HG03095 (cell line): Measurements from ENCODE around the gene DENND10.
A peak's percentile ranks its signal among the peaks of the same experiment; 100 is the strongest.
"Not testable (repeated sequence)": the region's sequence is repeated elsewhere in the genome, so short reads cannot be mapped to it uniquely, and the experiment has no call there.

Experiments used
- ATAC-seq: cut with Tn5 transposase; IDR thresholded peaks from one replicate; pipeline ENCODE4 v1.9.1; 2021; ENCODE audit warnings: moderate library complexity; ENCODE audit not compliant: unreplicated experiment

DENND10 gene

DNA sequence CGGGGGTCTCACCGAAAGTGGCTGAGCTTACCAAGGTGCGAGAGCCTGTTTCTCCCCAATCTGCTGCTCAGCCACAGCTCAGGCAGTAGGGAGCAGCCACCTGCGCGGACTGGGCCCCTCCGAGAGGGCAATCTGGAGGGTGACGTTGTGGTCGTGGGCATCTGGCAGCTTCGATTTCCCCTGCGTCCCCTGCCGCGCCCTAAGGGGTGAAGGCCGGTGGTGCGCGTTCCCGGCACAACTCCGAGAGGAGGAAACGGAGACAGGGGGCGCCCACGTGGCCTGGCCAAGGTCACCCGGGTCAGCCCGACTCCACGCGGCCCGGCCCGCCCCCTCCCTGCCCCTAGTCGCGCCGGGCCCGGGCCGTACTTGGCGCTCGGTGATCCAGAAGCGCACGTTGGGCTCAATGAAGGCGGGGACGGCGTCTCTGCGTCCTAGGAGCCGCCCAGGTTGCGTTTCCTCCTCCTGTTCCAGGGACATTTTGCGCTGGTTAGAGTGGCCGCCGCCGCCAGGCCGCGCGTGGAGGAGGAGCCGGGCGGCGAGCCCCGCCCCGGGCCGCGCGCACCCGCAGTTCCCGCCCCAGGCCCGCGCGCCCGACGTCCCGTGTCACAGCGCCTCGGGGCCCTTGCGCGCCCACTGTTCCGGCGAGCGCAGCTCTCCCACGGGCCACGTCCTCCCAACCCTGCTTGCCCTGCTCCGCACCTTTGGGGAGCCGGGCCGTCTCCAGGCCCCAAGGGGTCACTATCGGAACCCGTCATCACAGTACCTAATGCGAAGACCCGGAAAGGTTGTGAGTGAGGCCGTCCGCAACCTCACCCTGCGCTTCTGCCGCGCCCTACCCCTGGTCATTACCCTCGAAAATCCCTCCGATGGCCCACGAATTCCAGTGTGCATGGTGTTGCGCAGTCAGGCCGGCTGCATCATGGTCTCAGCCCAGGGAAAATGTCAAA, 61.5 kb downstream of the DENND10 start, which contains the start of gene SFXN4:
Gene SFXN4 (minus strand): TSS at position 544 of the 947 bp plus-strand sequence. CDS start 67 bp downstream, at position 477.
- peak; percentile 88 for ATAC-seq

DNA sequence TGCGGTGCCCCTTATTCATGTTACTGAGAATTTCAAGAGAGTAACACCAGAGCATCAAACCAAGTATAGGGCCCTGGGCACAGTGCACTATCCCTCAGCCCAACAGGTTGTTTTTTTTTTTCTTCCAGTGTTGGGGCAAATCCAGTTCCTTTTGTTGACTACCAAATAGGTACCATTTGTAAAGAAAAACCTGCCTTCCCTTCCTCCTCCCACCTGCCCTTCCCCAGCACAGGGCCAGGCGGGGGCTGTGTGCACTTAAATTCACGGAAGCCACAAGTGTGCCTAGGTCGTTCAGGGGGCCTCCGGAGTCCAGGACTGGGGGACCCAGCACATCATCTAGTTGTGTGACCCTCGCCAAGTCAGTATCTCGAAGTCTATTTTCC, 62.2 kb downstream of the DENND10 start:
- ATAC-seq, result no peak

DNA sequence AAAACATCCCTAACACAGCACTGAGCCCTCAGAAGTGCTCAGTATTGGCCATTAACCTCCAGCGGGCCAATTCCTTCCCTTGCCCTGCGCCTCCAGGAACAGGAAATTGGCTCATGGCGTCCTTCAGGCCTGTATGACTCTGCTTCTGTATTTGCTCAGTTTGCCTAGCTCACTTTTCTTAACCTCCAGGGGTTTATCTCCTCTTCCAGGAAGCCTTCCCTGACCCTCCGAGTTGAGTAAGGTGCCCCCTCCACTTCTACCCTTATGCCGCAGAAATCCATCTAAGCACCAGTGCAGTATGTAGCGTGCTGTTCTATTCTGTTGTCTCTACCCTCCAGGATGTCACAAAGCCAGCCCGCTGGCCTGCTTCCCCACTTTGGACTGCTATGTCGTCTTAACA, 62.7 kb downstream of the DENND10 start:
- no peak for ATAC-seq

DNA sequence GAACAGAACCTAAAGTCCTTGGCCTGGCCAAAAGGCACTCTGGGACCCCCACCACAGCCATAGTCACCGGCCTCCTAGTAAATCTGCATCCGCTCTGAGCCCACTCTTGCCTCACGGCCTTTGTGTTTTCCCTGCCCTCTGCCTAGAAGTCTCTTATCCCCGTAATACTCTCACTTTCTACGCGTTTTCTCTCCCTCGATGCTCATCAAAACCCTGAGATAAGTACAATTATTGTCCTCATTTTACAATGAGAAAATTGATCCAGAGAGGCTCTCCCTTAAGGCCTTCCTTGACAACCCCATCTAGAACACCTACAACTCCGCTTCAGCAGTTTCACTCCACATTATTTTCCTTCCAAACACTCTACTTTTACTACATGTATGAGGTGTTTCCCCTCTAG, 63.1 kb downstream of the DENND10 start:
- ATAC-seq, result no peak

DNA sequence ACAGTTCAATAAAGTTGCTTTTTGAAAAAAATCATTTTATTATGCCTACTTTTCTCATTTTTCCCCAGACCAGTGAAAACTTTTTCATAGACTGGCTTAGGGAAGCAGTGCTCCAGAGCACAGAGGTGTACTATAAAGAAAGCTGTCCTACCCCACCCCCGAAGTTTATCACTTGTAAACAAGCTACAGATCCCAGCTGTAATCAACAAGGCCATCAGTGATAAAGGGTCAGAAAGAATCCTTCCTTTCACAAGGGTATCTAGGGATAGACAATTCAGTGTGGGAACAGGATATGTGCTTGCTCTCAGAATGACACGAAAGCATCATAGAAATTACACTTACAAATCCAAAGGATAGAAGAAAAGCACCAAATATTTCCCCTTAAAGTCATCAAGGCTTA, 70.2 kb downstream of the DENND10 start:
- no peak for ATAC-seq

DNA sequence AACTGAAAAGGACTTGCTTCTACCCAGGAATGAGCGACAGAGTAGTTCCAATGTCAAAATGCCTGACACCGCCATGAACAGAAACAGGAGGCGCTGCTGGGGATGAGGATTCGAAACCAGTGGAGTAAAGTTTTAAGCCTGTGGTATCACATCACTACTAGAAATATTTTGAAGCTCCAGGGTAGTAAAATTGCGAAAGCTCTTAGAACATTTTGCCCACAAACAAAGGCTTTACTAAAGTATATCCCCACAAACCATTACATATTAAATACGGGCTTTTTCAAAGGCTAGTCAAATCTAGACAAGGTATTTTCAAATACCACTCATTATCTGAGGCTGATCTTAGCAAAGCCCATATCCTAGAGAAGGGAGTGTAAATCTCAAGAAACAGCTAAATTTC, 72.3 kb downstream of the DENND10 start:
- no peak for ATAC-seq

DNA sequence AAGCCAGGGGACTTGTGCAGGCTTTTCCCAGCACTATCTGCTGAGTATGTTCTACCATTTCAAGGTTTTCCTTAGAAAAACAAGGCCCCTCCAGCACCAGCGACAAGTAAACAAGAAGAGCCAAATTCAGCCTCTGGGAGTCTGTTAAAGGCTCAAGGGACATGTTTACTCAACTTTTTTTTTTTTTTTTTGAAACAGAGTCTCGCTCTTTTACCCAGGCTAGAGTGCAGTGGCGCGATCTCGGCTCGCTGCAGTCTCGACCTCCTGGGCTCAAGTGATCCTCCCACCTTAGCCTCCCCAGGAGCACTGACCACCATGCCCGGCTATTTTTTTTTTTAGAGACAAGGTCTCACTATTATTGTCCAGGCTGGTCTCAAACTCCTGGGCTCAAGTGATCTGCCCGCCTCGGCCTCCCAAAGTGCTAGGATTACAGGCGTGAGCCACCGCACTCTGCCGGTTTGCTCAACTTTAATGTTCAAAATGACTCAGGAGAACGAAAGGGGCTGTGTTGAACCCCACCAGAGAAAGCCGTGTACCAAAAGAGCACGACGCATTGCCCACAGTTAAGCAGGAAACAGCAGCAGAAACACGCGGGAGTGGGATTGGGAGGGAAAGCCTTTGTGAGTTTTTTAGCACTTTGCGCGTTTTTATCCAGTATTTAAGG, 73.9 kb downstream of the DENND10 start:
- peak; percentile 3 for ATAC-seq

DNA sequence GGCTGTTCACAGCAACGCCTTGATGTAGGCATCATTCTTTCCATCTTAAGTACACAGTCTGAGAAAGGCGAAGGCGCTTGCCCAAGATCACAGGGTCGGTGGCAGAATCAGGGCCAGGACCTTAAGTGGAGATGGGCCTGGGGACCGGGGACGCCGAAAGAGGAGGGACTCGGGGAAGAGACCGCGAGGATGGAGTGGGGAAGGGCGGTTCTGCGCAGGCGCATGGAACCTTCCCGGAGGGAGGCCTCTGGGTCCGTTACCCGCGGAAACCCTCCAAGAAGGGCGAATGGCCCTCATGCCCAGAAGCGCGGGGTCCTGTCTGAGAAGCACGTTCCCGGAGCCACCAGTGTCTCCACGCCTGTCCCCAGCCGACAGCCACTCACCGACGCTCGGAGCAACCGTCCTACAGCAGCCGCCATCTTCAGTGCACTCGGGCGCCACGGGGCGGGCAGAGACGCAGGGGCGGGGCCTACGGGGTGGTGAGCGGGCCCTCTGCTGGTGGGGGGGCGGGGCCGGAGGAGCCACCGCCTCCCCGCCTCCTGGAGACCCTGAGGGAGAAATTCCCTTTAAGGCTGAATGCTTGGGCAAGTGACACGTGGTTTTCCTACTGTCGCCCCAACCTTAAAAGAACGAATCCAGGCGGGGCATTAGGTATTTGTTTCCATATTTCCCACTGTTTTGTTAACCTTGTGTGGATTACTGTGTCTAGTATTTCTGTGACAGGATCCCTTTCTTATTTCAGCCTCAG, 74.6 kb downstream of the DENND10 start, which contains the start of gene PRDX3:
Gene PRDX3 (minus strand): TSS at position 441 of the 748 bp plus-strand sequence. CDS start 22 bp downstream, at position 419.
- peak; percentile 94 for ATAC-seq

DNA sequence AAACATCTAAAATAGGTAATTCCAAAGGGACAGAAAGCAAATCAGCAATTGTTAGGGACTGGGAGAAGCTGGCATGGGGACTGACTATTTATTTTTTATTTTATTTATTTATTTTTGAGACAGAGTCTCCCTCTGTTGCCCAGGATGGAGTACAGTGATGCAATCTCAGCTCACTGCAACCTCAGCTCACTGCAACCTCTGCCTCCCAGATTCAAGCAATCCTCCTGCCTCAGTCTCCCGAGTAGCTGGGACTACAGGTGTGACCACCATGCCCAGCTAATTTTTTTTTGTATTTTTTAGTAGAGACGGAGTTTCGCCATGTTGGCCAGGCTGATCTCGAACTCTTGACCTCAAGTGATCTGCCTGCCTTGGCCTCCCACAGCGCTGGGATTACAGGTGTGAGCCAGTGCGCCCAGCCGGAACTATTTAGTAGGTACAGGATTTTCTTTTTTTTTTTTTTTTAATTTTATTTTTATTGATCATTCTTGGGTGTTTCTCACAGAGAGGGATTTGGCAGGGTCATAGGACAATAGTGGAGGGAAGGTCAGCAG, 77.0 kb downstream of the DENND10 start:
- not testable (repeated sequence) for ATAC-seq

DNA sequence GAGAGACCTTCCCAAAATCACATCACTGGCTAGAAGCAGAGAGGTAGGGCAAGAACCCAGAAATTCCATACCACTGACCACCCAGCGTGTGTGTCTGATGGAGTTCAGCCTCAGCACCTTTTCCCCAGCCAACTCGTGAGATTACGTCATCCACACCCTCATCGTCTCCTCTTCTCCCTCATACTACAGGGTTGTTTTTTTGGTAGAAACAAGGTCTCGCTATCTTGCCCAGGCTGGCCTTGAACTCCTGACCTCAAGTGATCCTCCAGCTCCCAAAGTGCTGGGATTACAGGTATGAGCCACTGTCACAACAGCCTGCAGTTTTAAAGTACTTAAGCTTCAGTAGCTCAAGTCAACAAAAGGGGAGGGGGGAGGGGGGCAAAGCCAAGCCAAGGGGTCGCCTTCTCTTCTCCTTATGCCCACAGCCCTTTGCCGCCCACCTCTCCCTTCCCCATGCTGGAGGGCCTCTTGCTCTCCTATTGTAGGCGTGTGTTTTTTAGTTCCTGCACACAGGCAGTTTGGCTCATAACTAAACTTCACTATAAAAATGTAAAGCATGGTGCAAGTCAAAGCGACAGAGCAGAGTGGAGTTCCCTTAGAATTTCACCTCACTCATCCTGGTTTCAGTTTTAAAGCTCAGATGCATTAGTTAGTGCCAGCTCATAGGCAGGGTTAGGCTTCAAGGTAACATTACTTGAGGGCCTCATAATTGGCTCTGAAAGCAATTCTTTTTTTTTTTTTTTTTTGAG, 79.9 kb downstream of the DENND10 start:
- ATAC-seq, result no peak
